PC-9 (cell line): ENCODE data around the gene DNAH14. TPM values are rescaled to one million over a fixed set of nuclear protein-coding genes. Genes with fewer than 3 reads are reported as not detected.

ENCODE experiments used
- BruUV-seq: library from RNA; stranded (reverse); fragments of 400-500 nt; replicated peaks from 2 replicates; lab custom pipeline; 2021; lab: Mats Ljungman, UMichigan
- CTCF ChIA-PET: fragments of 300-600 bp; sonication (Branson Sonifier 250); formaldehyde crosslinking; loops from one replicate; lab custom pipeline; 2022; ENCODE audit warnings: antibody characterized with exemption; lab: Charles Lee
- POLR2A ChIA-PET: fragments of 300-600 bp; sonication (Branson Sonifier 250); formaldehyde crosslinking; loops from one replicate; lab custom pipeline; 2022; ENCODE audit warnings: antibody characterized with exemption; ENCODE audit not compliant: unreplicated experiment; lab: Charles Lee
- DNase-seq, 2 experiments: peaks; one replicate each; pipeline versions ENCODE4 v3.0.0 to v3.0.0-alpha.2; 2015 to 2022; ENCODE audit warnings: mixed read lengths in 1 of 2
- H2AFZ ChIP-seq: fragments of 200-600 bp; sonication (generic); 2 replicates; pipeline ENCODE4 v1.8.1; 2017; ENCODE audit warnings: antibody characterized with exemption
- H3F3A ChIP-seq: fragments of 200-600 bp; sonication (generic); 2 replicates; pipeline ENCODE4 v1.8.1; 2017; ENCODE audit warnings: antibody characterized with exemption, mild to moderate bottlenecking, low read depth; ENCODE audit not compliant: insufficient read depth
- H3K27ac ChIP-seq: fragments of 200-600 bp; sonication (generic); 2 replicates; pipeline ENCODE4 v1.6.1; 2016; ENCODE audit warnings: mixed run types
- H3K27me3 ChIP-seq: fragments of 200-600 bp; sonication (generic); 2 replicates; pipeline ENCODE4 v1.6.1; 2016; ENCODE audit warnings: low read depth, mixed run types; ENCODE audit not compliant: insufficient read depth
- H3K36me3 ChIP-seq: fragments of 200-600 bp; sonication (generic); 2 replicates; pipeline ENCODE4 v1.6.1; 2016; ENCODE audit warnings: low read depth, mixed run types
- H3K4me1 ChIP-seq: fragments of 200-600 bp; sonication (generic); replicated peaks from 2 replicates; pipeline ENCODE4 v1.6.1; 2016; ENCODE audit warnings: mixed run types; ENCODE audit not compliant: insufficient read depth
- H3K4me2 ChIP-seq: fragments of 200-600 bp; sonication (generic); 2 replicates; pipeline ENCODE4 v1.6.1; 2017; ENCODE audit warnings: mixed run types
- H3K4me3 ChIP-seq: fragments of 200-600 bp; sonication (generic); 2 replicates; pipeline ENCODE4 v1.6.1; 2016; ENCODE audit warnings: mixed run types
- H3K79me2 ChIP-seq: fragments of 200-600 bp; sonication (generic); 2 replicates; pipeline ENCODE4 v1.6.1; 2017; ENCODE audit warnings: low read depth, mixed run types
- H3K9me2 ChIP-seq: fragments of 200-600 bp; sonication (generic); 2 replicates; pipeline ENCODE4 v1.8.1; 2017; ENCODE audit warnings: mild to moderate bottlenecking; ENCODE audit not compliant: insufficient read depth
- H3K9me3 ChIP-seq: fragments of 200-600 bp; sonication (generic); 2 replicates; pipeline ENCODE4 v1.8.1; 2016; ENCODE audit warnings: low read depth; ENCODE audit not compliant: insufficient read depth
- H4K20me1 ChIP-seq: fragments of 200-600 bp; sonication (generic); 2 replicates; pipeline ENCODE4 v1.8.1; 2017; ENCODE audit not compliant: insufficient read depth
- CTCF ChIP-seq: fragments of 200-600 bp; sonication (generic); conservative IDR thresholded peaks from 2 replicates; pipeline ENCODE4 v1.6.1; 2017; ENCODE audit warnings: mixed run types, antibody characterized with exemption, mild to moderate bottlenecking, moderate library complexity
- EZH2 ChIP-seq: fragments of 200-600 bp; sonication (generic); IDR thresholded peaks from 2 replicates; pipeline ENCODE4 v1.8.0; 2017; ENCODE audit warnings: antibody characterized with exemption, low read depth
- intact Hi-C: fragments of 100-400 bp; cut with micrococcal nuclease; formaldehyde crosslinking; loops from one replicate; pipeline ENCODE4 v1.10.0; 2022; ENCODE audit not compliant: unreplicated experiment
- total RNA-seq: library from RNA; stranded (reverse); gene quantifications from 2 replicates; pipeline ENCODE4 v1.2.3, GENCODE V29; 2021

Gene DNAH14
- total RNA-seq, 1 experiment from 2014 or later: 48.8 TPM

- DNase-seq: no peak
- no peaks in the 10 kb centered on the region for H3K27me3 ChIP-seq
- no peaks in the 10 kb centered on the region for H3F3A ChIP-seq
- H3K79me2 ChIP-seq: no peaks in the 10 kb centered on the region
- H3K9me3 ChIP-seq: no peaks in the 10 kb centered on the region
- no peak overlapping the region for H3K4me2 ChIP-seq
- no peaks in the 10 kb centered on the region for H3K9me2 ChIP-seq
- no peak for TF ChIP-seq EZH2
- no peak for TF ChIP-seq CTCF
- POLR2A ChIA-PET: no interaction called here
- no peaks in the 10 kb centered on the region for H3K4me1 ChIP-seq
- intact Hi-C loops: no loop called here
- no peak overlapping the region for H3K4me3 ChIP-seq
- CTCF ChIA-PET: interaction anchor here (0.9 kb wide), 1 partner anchor 382 kb away, joined by 3 read pairs; no protein-coding TSS in a partner anchor
- H3K27ac ChIP-seq: no peak overlapping the region
- BruUV-seq: no TSS peak
- H4K20me1 ChIP-seq: no peaks in the 10 kb centered on the region
- H3K36me3 ChIP-seq: no peaks in the 10 kb centered on the region
- no peak overlapping the region for H2AFZ ChIP-seq
Measured at GRCh38 chr1:224896130-224896781, 33.2 kb upstream of the DNAH14 start.

GRCh38 chr1:224897529-224898327 is 31.7 kb upstream of the DNAH14 start:
- POLR2A ChIA-PET: no interaction called here
- Histone ChIP-seq H3K27ac (no peak overlapping the region), H3K9me2 (no peaks in the 10 kb centered on the region; the same call in 1 of the 2 replicates), H3K9me3 (no peaks in the 10 kb centered on the region), H3K79me2 (no peaks in the 10 kb centered on the region), H3K4me1 (no peaks in the 10 kb centered on the region), H4K20me1 (no peaks in the 10 kb centered on the region), H3K4me3 (no peak overlapping the region), H3K36me3 (no peaks in the 10 kb centered on the region), H2AFZ (no peak overlapping the region), H3K4me2 (no peak overlapping the region), H3K27me3 (no peaks in the 10 kb centered on the region), H3F3A (no peaks in the 10 kb centered on the region)
- intact Hi-C loops: no loop called here
- CTCF ChIA-PET: interaction anchor here (0.7 kb wide), 2 partner anchors 21 to 35 kb away, joined by 3 to 6 read pairs; no protein-coding TSS in a partner anchor
- no peak for DNase-seq
- no peak for TF ChIP-seq CTCF
- no peak for TF ChIP-seq EZH2
- no TSS peak for BruUV-seq

- no peaks in the 10 kb centered on the region for H3F3A ChIP-seq
- no peaks in the 10 kb centered on the region; the same call in 1 of the 2 replicates for H3K9me2 ChIP-seq
- no peak overlapping the region for H3K4me3 ChIP-seq
- no peak overlapping the region; the same call in 1 of the 2 replicates for H2AFZ ChIP-seq
- no peaks in the 10 kb centered on the region for H3K9me3 ChIP-seq
- intact Hi-C loops: no loop called here
- ChIA-PET CTCF (no interaction called here), POLR2A (no interaction called here)
- no peaks in the 10 kb centered on the region for H3K36me3 ChIP-seq
- TF ChIP-seq CTCF (no peak), EZH2 (no peak)
- no peaks in the 10 kb centered on the region for H4K20me1 ChIP-seq
- H3K27ac ChIP-seq: no peak overlapping the region
- H3K79me2 ChIP-seq: no peaks in the 10 kb centered on the region
- no peak for DNase-seq
- no peak overlapping the region for H3K4me2 ChIP-seq
- BruUV-seq: no TSS peak
- no peaks in the 10 kb centered on the region for H3K27me3 ChIP-seq
- no peaks in the 10 kb centered on the region for H3K4me1 ChIP-seq
Measured at GRCh38 chr1:224898937-224899336, 30.5 kb upstream of the DNAH14 start.
